Activated CD4-positive, alpha-beta T cell treated with anti-CD3 and anti-CD28 coated beads for 1 hour (primary cell): Measurements from ENCODE around the gene NEK11.

Experiments
- DNase-seq: peaks from one replicate; pipeline ENCODE4 v3.0.0-alpha.2; 2020

The NEK11 gene

GRCh38 chr3:131142580-131142979 is 115.9 kb downstream of the NEK11 start:
- no peak for DNase-seq

DNA sequence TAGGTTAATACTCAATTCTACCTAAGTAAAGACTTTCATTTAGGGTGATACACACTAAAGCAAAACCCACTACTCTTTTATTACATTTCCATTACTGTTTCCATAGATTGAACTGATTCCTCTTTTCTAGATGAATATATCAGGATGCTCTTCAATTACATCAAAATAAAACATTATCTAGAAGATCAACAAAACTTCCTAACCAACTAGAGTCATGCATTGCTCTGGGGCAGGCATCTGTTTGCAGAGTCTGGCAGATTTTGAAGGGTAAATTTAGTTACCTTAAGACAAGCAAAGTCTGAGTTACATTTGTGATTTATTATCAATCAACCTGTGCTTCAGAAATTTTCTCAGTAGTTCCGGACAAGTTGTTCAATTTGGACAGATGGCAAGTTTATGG is 117.1 kb downstream of the NEK11 start:
- DNase-seq = no peak

- DNase-seq = no peak
These were observed 120.9 kb downstream of the NEK11 start for GRCh38 chr3:131147534-131147933.

GRCh38 chr3:131158434-131158833 is 131.8 kb downstream of the NEK11 start:
- no peak for DNase-seq

- no peak for DNase-seq
These were observed 135.8 kb downstream of the NEK11 start for GRCh38 chr3:131162516-131162915.

DNA sequence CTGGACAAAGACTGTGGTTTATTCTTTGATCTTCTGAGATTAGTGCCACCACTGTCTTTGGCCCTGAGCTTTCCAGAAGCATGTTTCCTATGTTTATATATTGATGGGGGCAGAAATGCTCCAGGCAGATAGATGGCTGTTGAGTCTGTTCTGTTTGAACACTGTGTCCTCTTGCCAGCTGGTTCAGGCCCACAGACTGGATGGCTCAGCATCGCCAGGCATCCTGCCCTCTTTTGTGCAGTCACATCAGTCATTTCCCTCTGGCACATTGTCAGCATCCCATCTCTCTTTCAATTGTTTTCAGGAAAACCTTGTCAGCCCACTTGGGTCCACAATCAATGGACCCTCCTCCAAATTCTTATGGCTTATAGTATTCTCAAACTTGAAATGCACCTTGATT is 141.2 kb downstream of the NEK11 start:
- no peak for DNase-seq

DNA sequence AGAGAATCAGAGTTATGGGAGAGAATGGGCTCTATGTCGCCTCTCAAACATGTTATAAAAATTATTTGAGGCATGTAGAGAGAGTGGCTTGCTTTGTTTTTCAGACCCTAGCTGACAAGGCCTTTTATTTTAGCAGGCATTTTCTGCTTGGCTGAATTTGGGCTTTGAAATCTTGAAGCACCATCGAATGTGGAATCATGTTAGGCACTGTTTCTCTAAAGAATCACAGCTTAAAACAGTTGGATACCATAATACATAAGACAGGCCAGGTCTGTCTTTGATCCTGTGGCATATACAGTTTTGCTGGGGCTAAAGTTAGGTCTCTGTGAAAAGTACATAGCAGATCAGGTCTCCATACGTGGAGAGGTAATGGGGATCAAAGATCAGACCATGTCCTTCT is 142.7 kb downstream of the NEK11 start:
- no peak for DNase-seq

DNA sequence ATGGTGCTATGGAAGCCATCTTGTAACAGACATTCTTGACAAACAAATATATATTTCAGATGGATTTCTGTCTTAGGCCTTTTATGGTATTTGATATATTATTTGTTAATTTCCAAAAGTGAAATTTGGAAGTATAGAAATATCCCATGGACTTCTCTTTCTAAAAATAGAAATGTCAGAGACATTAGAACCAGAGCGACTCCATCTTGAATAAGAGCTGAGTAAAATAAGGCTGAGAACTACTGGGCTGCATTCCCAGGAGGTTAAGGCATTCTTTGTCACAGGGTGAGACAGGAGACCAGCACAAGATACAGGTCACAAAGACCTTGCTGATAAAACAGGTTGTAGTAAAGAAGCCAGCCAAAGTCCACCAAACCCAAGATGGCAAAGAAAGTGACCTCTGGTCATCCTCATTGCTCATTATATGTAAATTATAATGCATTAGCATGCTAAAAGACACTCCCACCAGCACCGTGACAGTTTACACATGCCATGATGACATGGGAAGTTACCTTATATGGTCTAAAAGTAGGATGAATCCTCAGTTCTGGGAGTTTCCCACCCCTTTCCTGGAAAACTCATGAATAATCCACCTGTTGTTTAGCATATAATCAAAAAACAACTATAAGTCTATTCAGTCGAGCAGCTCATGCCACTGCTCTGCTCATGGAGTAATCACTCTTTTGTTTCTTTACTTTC is 146.0 kb downstream of the NEK11 start:
- no peak for DNase-seq

DNA sequence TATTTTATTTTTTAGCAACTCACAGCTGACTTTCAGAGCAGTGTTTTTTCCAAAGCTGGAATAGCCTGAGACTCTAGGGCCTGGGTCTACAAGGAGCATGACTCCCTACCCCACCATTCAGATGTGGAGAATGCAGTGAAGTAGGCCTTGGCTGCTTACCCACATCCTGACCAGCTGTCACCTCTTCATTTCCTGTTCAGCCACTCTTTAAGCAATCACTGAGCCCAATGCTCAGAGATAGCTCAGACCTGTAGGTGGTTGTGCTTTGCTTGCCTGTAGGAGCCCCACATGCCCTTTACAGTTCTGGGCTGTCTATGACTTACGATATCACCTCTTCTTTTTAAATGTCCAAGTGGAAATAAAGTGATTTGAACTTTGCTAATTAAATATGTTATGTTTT is 148.1 kb downstream of the NEK11 start:
- DNase-seq = no peak

DNA sequence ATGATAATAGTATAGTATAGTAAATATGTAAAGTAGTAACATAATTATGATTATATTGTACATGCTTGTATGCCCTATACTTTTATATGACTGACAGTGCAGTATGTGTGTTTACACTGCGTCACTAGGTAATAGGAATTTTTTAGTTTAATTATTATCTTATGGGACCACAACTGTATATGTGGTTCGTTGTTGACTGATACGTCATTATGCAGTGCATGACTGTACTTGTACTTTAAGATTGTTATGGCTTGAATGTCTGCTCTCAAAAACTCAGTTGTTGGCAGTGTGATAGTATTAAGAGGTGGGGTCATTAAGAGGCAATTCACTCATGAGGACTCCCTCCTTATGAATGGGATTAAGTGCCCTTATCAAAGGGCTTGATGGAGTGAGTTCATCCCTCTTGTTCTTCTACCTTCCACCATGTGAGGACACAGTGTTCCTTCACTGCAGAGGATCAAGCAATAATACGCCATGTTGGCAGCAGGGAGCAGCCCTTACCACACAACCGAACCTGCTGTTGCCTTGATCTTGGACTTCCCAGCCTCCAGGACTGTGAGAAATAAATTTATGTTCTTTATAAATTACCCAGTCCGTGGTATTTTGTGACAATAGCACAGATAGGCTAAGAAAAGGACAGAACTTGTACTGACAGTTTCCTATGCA is 152.2 kb downstream of the NEK11 start:
- no peak for DNase-seq

DNA sequence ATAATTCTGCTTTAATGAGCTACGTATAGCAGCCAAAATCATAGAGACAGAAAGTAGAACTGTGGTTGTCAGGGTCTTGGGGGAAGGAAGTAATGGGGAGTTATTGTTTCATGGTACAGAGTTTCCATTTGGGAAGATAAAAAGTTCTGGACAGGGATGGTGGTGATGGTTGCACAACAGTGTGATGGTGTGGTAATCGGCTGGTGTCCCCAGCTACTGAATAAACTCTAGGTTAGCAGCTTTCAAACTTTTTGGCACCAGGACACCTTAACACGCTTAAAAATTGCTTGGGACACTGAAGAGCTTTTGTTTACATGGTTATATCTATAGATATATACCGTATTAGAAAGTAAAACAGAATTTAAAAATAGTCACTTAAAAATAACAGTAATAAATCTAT is 166.0 kb downstream of the NEK11 start:
- no peak for DNase-seq

- DNase-seq = no peak
These were observed 167.1 kb downstream of the NEK11 start for GRCh38 chr3:131193641-131194238.

DNA sequence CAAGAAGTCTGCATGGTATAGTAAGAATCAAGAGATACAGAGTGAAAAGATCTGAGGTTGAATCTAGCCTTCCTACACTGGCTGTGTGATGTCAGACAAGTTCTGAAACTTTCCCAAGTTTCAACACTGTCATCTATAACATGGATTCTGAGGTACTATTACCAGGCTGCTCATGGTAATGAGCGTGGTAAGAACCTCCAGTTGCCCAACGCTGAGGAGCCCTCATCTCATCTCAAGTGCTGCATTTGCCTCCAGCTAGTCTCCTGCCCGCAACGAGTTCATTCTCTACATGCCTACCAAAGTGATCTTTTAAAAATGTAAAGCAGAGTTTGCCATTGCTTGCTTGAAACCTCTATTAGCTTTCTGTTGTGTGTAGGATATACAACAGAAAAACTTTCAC is 168.1 kb downstream of the NEK11 start:
- DNase-seq = no peak

- DNase-seq = no peak
These were observed 174.0 kb downstream of the NEK11 start for GRCh38 chr3:131200636-131201199.

DNA sequence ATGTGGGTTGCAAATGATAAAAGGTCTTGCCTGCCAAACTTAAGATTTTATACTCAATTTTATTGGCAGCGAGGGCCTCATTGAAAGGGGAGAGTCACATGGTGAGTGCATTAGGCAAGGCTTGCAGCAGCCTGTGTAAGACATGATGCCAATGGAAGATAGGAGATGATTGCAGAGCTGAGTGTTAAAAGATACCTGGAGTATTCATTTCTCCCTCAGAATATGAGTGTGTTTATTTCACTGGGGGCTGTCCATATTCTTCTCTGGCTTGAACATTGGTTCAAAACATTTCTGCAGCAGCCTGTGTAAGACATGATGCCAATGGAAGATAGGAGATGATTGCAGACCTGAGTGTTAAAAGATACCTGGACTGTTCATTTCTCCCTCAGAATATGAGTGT is 189.7 kb downstream of the NEK11 start:
- DNase-seq = no peak

DNA sequence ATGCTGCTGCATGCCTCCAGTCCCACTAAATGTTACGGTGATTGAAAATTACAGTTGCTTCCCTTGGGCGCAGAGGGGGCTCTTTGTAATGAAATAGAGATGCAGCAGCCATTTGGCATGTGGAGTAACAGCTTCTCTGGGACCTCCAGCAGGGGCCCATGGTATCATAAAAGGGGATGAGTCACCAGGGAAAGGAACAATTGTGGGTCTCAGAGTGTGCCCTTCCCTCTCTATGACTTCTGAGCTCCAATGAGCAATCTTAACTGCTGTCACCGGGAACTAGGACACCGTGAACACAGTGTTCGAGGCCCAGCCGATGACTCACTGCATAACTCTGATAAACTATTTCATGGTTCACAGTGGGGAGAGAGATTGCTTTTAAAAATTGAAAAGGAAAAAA is 190.1 kb downstream of the NEK11 start:
- no peak for DNase-seq

GRCh38 chr3:131217296-131217741 is 190.6 kb downstream of the NEK11 start:
- no peak for DNase-seq

DNA sequence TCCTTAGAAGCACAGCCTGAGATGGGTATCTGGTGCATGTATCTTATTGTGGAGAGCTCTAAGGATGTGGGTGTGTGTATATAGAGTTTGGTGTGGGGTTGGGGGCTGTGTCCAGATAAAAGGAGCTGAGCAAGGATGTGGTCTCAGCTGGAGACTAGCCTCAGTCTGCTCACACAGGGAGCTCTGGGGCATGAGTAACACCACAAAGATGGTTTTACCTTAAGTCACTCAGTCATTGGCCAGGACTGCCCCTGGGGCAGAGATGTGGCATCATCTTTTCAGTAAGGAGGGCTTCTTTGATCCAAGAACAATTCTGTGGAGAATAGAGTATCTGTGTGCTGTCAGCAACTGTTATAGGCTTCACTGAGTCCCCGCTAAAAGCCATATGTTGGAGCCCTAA is 191.5 kb downstream of the NEK11 start:
- DNase-seq = no peak

- no peak for DNase-seq
These were observed 195.1 kb downstream of the NEK11 start for GRCh38 chr3:131221731-131222130.

DNA sequence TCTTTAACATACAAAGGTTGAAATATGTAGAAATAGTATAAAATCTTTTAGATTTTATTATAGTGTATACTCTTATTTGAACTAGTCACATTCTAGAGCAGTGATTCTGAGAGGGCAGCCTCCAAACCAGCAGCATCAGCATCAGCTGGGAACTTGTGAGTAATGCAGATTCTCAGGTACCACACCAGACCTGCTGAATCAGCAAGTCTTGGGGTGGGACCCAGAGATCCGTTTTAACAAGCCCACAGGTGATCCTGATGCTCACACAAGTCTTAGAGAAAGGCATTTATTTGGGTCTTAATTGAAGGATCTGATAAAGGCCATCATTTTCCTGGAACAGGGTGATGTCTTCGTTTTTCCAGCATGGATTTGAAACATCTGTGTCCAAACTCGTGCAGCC is 195.9 kb downstream of the NEK11 start:
- DNase-seq = no peak

GRCh38 chr3:131223373-131224289 is 197.0 kb downstream of the NEK11 start:
- DNase-seq = no peak

- DNase-seq = no peak
These were observed 198.3 kb downstream of the NEK11 start for GRCh38 chr3:131224886-131225550.
